Testis (tissue), 2 donors: Measurements from ENCODE around the gene FAM83C.

Experiments
- POLR2A ChIP-seq: fragments of 450-650 bp; IDR thresholded peaks from one replicate; pipeline ENCODE4 v1.6.1; 2017; ENCODE audit warnings: antibody characterized with exemption, mild to moderate bottlenecking, moderate library complexity
- TF ChIP-seq, protein P1 (sequence below), 3 experiments: fragments of 450-650 bp in 2 of 3; fragments of 200-600 bp in 1 of 3; sonication (generic) in 1 of 3; IDR thresholded peaks; one replicate each; pipeline ENCODE4 v1.5.1; 2016 to 2019; ENCODE audit warnings: antibody characterized with exemption in 3 of 3, mild to moderate bottlenecking in 2 of 3, moderate library complexity in 1 of 3

DNA sequence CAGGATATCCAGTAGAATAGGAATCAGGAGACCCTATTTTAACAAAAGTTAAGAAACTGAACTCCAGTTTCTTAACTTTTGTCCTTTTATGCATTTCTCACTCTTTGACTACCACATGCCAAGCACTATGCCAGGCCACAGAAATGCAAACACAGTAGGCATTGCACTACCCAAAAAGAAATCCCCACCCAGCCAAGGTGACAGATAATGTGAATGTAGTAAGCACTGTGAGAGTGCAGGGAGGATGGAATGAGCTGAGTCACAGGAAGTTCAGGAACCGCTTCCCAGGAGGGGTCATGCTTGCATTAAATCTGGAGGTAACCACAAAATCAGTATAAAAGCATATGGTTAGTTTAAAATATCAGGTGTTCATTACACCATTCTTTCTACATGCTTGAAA lies 20.1 kb upstream of the FAM83C start:
- TF ChIP-seq, protein P1, sequence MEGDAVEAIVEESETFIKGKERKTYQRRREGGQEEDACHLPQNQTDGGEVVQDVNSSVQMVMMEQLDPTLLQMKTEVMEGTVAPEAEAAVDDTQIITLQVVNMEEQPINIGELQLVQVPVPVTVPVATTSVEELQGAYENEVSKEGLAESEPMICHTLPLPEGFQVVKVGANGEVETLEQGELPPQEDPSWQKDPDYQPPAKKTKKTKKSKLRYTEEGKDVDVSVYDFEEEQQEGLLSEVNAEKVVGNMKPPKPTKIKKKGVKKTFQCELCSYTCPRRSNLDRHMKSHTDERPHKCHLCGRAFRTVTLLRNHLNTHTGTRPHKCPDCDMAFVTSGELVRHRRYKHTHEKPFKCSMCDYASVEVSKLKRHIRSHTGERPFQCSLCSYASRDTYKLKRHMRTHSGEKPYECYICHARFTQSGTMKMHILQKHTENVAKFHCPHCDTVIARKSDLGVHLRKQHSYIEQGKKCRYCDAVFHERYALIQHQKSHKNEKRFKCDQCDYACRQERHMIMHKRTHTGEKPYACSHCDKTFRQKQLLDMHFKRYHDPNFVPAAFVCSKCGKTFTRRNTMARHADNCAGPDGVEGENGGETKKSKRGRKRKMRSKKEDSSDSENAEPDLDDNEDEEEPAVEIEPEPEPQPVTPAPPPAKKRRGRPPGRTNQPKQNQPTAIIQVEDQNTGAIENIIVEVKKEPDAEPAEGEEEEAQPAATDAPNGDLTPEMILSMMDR (IDR thresholded peaks at IDR 0.05), result no peak
- no peak for TF ChIP-seq POLR2A
